GM03348 (cell line): ENCODE measurements around the gene DPPA3.
"Not testable (repeated sequence)": the region's sequence is repeated elsewhere in the genome, so short reads cannot be mapped to it uniquely, and the experiment has no call there.

Experiments used
- DNase-seq: peaks from one replicate; pipeline ENCODE4 v3.0.0; 2012; ENCODE audit warnings: low spot score

The DPPA3 gene

GRCh38 chr12:7730984-7731383, 19.8 kb downstream of the DPPA3 start:
- DNase-seq = not testable (repeated sequence)

GRCh38 chr12:7731486-7731885, 20.3 kb downstream of the DPPA3 start:
- DNase-seq = no peak

- DNase-seq = no peak
These were observed 21.8 kb downstream of the DPPA3 start for GRCh38 chr12:7732993-7733392.

- no peak for DNase-seq
These were observed 36.0 kb downstream of the DPPA3 start, which contains the start of gene CLEC4C for GRCh38 chr12:7747246-7747645. Gene CLEC4C (minus strand): TSS chr12:7747375. CDS start chr12:7747348, 27 bp downstream.

- no peak for DNase-seq
These were observed 37.6 kb downstream of the DPPA3 start for GRCh38 chr12:7748852-7749251.

GRCh38 chr12:7749442-7749841, 38.2 kb downstream of the DPPA3 start:
- DNase-seq = no peak

- no peak for DNase-seq
These were observed 39.1 kb downstream of the DPPA3 start for GRCh38 chr12:7750350-7750749.

GRCh38 chr12:7751394-7751793, 40.2 kb downstream of the DPPA3 start:
- DNase-seq = no peak

- not testable (repeated sequence) for DNase-seq
These were observed 41.0 kb downstream of the DPPA3 start for GRCh38 chr12:7751941-7752922.

GRCh38 chr12:7755668-7756067, 44.4 kb downstream of the DPPA3 start:
- DNase-seq = not testable (repeated sequence)

- no peak for DNase-seq
These were observed 45.8 kb downstream of the DPPA3 start for GRCh38 chr12:7756993-7757392.

GRCh38 chr12:7758766-7759140, 47.5 kb downstream of the DPPA3 start:
- no peak for DNase-seq
